SK-N-SH treated with all-trans-retinoic acid at 6 μM for 48 hours (cell line): ENCODE measurements around the gene PLA2G6.

Experiments
- ATAC-seq: fragments of 200-7000 bp; cut with Tn5 transposase; 3 replicates; pipeline ENCODE4 v1.9.1; 2020; ENCODE audit warnings: mild to moderate bottlenecking, moderate library complexity
- ARNTL ChIP-seq: fragments of 450-650 bp; formaldehyde crosslinking; IDR thresholded peaks from 2 replicates; pipeline ENCODE4 v1.5.0; 2020; ENCODE audit warnings: low read depth, mild to moderate bottlenecking, moderate library complexity, borderline replicate concordance
- ESRRG ChIP-seq: fragments of 250-450 bp; sonication (Bioruptor Pico); IDR thresholded peaks from 2 replicates; pipeline ENCODE4 v1.6.1; 2021; ENCODE audit warnings: mild to moderate bottlenecking
- GLIS3 ChIP-seq: fragments of 250-450 bp; sonication (Bioruptor Pico); IDR thresholded peaks from 2 replicates; pipeline ENCODE4 v1.5.0; 2020; ENCODE audit warnings: mild to moderate bottlenecking, moderate library complexity
- ISL1 ChIP-seq: fragments of 250-450 bp; sonication (Bioruptor Pico); IDR thresholded peaks from 2 replicates; pipeline ENCODE4 v2.1.2; 2022; ENCODE audit warnings: mild to moderate bottlenecking, moderate library complexity
- OSR1 ChIP-seq: fragments of 250-450 bp; sonication (Bioruptor Pico); IDR thresholded peaks from 2 replicates; pipeline ENCODE4 v1.8.0; 2022; ENCODE audit warnings: moderate library complexity, mild to moderate bottlenecking, inconsistent platforms
- PATZ1 ChIP-seq: fragments of 250-450 bp; sonication (Bioruptor Pico); IDR thresholded peaks from 2 replicates; pipeline ENCODE4 v1.8.0; 2020; ENCODE audit warnings: mild to moderate bottlenecking, moderate library complexity, borderline replicate concordance
- PPARA ChIP-seq: fragments of 250-450 bp; sonication (Bioruptor Pico); IDR thresholded peaks from 2 replicates; pipeline ENCODE4 v1.5.0; 2020; ENCODE audit warnings: mild to moderate bottlenecking, borderline replicate concordance
- SNAI2 ChIP-seq: fragments of 250-450 bp; sonication (Bioruptor Pico); IDR thresholded peaks from 2 replicates; pipeline ENCODE4 v1.5.0; 2020; ENCODE audit warnings: mild to moderate bottlenecking, moderate library complexity
- TOX ChIP-seq: fragments of 250-450 bp; sonication (Bioruptor Pico); IDR thresholded peaks from 2 replicates; pipeline ENCODE4 v1.8.0; 2021; ENCODE audit warnings: mild to moderate bottlenecking, moderate library complexity, borderline replicate concordance
- ZC3H10 ChIP-seq: fragments of 250-450 bp; sonication (Bioruptor Pico); IDR thresholded peaks from 2 replicates; pipeline ENCODE4 v1.5.1; 2021; ENCODE audit warnings: mild to moderate bottlenecking, moderate library complexity
- ZFP3 ChIP-seq: fragments of 250-450 bp; sonication (Bioruptor Pico); IDR thresholded peaks from 2 replicates; pipeline ENCODE4 v1.5.0; 2020; ENCODE audit warnings: mild to moderate bottlenecking, moderate library complexity
- ZFP30 ChIP-seq: fragments of 450-650 bp; formaldehyde crosslinking; IDR thresholded peaks from 2 replicates; pipeline ENCODE4 v1.5.0; 2022; ENCODE audit warnings: mild to moderate bottlenecking, moderate library complexity
- ZNF565 ChIP-seq: fragments of 450-650 bp; formaldehyde crosslinking; conservative IDR thresholded peaks from 2 replicates; pipeline ENCODE4 v1.5.0; 2020; ENCODE audit warnings: low read depth, mild to moderate bottlenecking, moderate library complexity
- ZNF70 ChIP-seq: fragments of 450-650 bp; formaldehyde crosslinking; IDR thresholded peaks from 2 replicates; pipeline ENCODE4 v1.5.0; 2020; ENCODE audit warnings: mild to moderate bottlenecking, moderate library complexity
- TF ChIP-seq, protein P1 (sequence below): fragments of 250-450 bp; sonication (Bioruptor Pico); IDR thresholded peaks from 2 replicates; pipeline ENCODE4 v1.8.0; 2021; ENCODE audit warnings: low read depth, mild to moderate bottlenecking, moderate library complexity, borderline replicate concordance
- TF ChIP-seq, protein P2 (sequence below): fragments of 250-450 bp; sonication (Bioruptor Pico); IDR thresholded peaks from 2 replicates; pipeline ENCODE4 v1.5.1; 2020; ENCODE audit warnings: low read depth, mild to moderate bottlenecking, moderate library complexity
- TF ChIP-seq, protein P3 (sequence below): fragments of 250-450 bp; sonication (Bioruptor Pico); IDR thresholded peaks from 2 replicates; pipeline ENCODE4 v1.5.1; 2021; ENCODE audit warnings: mild to moderate bottlenecking, moderate library complexity
- TF ChIP-seq, protein P4 (sequence below): fragments of 250-450 bp; sonication (Bioruptor Pico); IDR thresholded peaks from 2 replicates; pipeline ENCODE4 v1.5.0; 2020; ENCODE audit warnings: mild to moderate bottlenecking, moderate library complexity

Gene PLA2G6

DNA sequence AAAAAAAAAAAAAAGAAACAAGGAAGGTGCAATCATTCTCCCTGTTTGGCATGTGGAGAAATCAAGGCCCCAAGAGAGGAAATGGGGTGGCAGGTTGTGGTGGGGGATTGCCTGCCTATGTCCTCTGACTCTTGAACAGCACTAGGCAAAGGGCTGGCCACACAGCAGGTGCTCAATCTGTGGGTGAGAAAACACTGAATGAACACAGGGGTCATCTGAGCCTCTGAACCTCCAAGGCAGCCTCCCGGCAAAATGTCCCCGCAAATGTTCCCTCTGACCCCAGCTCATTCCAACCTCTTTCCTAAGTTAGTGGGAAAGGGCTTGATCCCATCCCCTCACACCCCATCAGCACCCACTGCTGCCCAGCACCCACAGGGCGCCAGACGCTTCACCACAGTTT, 4.6 kb downstream of the PLA2G6 start:
- ATAC-seq = no peak
- no peak for TF ChIP-seq OSR1 (CRISPR knock-in tag)

DNA sequence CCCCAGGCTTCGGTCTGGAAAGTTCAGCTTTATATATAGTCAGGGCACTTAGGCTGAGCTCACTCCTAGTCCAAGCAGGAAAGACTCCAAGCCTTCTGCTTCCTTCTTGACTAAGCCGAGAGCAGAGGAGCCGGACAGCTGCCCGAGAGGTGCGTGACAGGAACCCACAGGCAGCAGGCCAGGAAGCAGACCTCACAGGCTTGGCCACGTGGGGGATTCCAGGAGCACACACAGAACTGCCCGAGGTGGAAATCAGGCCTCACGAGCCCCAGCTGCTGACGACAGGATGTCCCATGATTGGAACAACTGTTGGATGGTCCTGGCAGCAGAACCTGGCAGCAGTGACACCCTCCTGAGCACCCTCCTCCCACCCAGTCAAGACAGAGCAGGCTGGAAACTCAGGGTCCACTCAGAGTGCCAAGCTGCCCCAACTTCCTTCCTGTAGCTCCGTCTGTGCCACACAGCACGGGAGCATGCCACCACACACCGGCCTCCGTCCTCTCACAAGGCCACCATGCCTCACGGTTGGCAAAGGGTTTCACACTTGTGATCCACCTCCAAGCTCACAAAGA, 5.4 kb downstream of the PLA2G6 start:
- ATAC-seq = no peak
- TF ChIP-seq ZNF70 (CRISPR knock-in tag) = no peak
- TF ChIP-seq, protein P1, sequence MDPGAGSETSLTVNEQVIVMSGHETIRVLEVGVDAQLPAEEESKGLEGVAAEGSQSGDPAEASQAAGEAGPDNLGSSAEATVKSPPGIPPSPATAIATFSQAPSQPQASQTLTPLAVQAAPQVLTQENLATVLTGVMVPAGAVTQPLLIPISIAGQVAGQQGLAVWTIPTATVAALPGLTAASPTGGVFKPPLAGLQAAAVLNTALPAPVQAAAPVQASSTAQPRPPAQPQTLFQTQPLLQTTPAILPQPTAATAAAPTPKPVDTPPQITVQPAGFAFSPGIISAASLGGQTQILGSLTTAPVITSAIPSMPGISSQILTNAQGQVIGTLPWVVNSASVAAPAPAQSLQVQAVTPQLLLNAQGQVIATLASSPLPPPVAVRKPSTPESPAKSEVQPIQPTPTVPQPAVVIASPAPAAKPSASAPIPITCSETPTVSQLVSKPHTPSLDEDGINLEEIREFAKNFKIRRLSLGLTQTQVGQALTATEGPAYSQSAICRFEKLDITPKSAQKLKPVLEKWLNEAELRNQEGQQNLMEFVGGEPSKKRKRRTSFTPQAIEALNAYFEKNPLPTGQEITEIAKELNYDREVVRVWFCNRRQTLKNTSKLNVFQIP (CRISPR knock-in tag) = no peak
- no peak for TF ChIP-seq TOX (CRISPR knock-in tag)
- no peak for TF ChIP-seq ESRRG (CRISPR knock-in tag)
- no peak for TF ChIP-seq SNAI2 (CRISPR knock-in tag)
- no peak for TF ChIP-seq ZNF565 (CRISPR knock-in tag)
- TF ChIP-seq GLIS3 (CRISPR knock-in tag) = no peak
- TF ChIP-seq OSR1 (CRISPR knock-in tag) = no peak
- no peak for TF ChIP-seq ISL1
- TF ChIP-seq, protein P2, sequence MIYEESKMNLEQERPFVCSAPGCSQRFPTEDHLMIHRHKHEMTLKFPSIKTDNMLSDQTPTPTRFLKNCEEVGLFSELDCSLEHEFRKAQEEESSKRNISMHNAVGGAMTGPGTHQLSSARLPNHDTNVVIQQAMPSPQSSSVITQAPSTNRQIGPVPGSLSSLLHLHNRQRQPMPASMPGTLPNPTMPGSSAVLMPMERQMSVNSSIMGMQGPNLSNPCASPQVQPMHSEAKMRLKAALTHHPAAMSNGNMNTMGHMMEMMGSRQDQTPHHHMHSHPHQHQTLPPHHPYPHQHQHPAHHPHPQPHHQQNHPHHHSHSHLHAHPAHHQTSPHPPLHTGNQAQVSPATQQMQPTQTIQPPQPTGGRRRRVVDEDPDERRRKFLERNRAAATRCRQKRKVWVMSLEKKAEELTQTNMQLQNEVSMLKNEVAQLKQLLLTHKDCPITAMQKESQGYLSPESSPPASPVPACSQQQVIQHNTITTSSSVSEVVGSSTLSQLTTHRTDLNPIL = no peak

GRCh38 chr22:38175206-38176118, 6.2 kb downstream of the PLA2G6 start:
- no peak for ATAC-seq
- TF ChIP-seq, protein P2 = no peak
- TF ChIP-seq ESRRG (CRISPR knock-in tag) = no peak
- no peak for TF ChIP-seq ZNF565 (CRISPR knock-in tag)
- no peak for TF ChIP-seq ZFP3 (CRISPR knock-in tag)
- TF ChIP-seq, protein P1 (CRISPR knock-in tag) = no peak
- no peak for TF ChIP-seq TOX (CRISPR knock-in tag)
- TF ChIP-seq, protein P3, sequence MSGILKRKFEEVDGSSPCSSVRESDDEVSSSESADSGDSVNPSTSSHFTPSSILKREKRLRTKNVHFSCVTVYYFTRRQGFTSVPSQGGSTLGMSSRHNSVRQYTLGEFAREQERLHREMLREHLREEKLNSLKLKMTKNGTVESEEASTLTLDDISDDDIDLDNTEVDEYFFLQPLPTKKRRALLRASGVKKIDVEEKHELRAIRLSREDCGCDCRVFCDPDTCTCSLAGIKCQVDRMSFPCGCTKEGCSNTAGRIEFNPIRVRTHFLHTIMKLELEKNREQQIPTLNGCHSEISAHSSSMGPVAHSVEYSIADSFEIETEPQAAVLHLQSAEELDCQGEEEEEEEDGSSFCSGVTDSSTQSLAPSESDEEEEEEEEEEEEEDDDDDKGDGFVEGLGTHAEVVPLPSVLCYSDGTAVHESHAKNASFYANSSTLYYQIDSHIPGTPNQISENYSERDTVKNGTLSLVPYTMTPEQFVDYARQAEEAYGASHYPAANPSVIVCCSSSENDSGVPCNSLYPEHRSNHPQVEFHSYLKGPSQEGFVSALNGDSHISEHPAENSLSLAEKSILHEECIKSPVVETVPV = no peak
- TF ChIP-seq ARNTL = no peak
- TF ChIP-seq PPARA (CRISPR knock-in tag) = no peak
- TF ChIP-seq, protein P4, sequence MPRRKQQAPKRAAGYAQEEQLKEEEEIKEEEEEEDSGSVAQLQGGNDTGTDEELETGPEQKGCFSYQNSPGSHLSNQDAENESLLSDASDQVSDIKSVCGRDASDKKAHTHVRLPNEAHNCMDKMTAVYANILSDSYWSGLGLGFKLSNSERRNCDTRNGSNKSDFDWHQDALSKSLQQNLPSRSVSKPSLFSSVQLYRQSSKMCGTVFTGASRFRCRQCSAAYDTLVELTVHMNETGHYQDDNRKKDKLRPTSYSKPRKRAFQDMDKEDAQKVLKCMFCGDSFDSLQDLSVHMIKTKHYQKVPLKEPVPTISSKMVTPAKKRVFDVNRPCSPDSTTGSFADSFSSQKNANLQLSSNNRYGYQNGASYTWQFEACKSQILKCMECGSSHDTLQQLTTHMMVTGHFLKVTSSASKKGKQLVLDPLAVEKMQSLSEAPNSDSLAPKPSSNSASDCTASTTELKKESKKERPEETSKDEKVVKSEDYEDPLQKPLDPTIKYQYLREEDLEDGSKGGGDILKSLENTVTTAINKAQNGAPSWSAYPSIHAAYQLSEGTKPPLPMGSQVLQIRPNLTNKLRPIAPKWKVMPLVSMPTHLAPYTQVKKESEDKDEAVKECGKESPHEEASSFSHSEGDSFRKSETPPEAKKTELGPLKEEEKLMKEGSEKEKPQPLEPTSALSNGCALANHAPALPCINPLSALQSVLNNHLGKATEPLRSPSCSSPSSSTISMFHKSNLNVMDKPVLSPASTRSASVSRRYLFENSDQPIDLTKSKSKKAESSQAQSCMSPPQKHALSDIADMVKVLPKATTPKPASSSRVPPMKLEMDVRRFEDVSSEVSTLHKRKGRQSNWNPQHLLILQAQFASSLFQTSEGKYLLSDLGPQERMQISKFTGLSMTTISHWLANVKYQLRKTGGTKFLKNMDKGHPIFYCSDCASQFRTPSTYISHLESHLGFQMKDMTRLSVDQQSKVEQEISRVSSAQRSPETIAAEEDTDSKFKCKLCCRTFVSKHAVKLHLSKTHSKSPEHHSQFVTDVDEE = no peak
- TF ChIP-seq ISL1 = no peak
- TF ChIP-seq PATZ1 = no peak
- no peak for TF ChIP-seq GLIS3 (CRISPR knock-in tag)
- no peak for TF ChIP-seq ZC3H10 (CRISPR knock-in tag)
- no peak for TF ChIP-seq OSR1 (CRISPR knock-in tag)
- no peak for TF ChIP-seq ZNF70 (CRISPR knock-in tag)
- no peak for TF ChIP-seq ZFP30 (CRISPR knock-in tag)
